PFSK-1 (cell line): ENCODE data around the gene TNFRSF1B.

Source experiments
- POLR2AphosphoS5 ChIP-seq: IDR thresholded peaks from 2 replicates; pipeline ENCODE4 v1.6.1; 2012; ENCODE audit warnings: low read depth, mild to moderate bottlenecking, control low read depth, low read length, moderate library complexity
- TAF1 ChIP-seq: IDR thresholded peaks from 2 replicates; pipeline ENCODE4 v1.6.1; 2012; ENCODE audit warnings: low read length, control low read depth, borderline replicate concordance; ENCODE audit not compliant: insufficient read depth

GRCh38 chr1:12229386-12229834, 62.6 kb downstream of the TNFRSF1B start:
- no peak for TF ChIP-seq TAF1
- TF ChIP-seq POLR2AphosphoS5 = no peak
